Spleen (tissue), 11 donors: ENCODE results near the gene UBASH3A. TPM values are rescaled to one million over a fixed set of nuclear protein-coding genes. Genes with fewer than 3 reads are reported as not detected.

ENCODE experiments used
- DNase-seq: peaks from one replicate; pipeline ENCODE4 v3.0.0-alpha.2; 2020
- H3K27ac ChIP-seq, 8 donors: fragments of 200-600 bp; sonication (generic) in 7 of 8; 1 replicate in 4 of 8; 2 replicates in 4 of 8; pipeline versions ENCODE4 v1.5.0 to v1.8.0; 2016 to 2021; ENCODE audit warnings: inconsistent platforms in 4 of 8, mild to moderate bottlenecking in 4 of 8, moderate library complexity in 1 of 8
- H3K27me3 ChIP-seq, 7 donors: fragments of 200-600 bp; sonication (generic) in 6 of 7; replicated peaks in 1 of 7; 1 replicate in 4 of 7; 2 replicates in 3 of 7; pipeline versions ENCODE4 v1.5.0 to v1.8.0; 2016 to 2021; ENCODE audit warnings: inconsistent platforms in 3 of 7, mild to moderate bottlenecking in 1 of 7
- H3K36me3 ChIP-seq, 6 donors: fragments of 200-600 bp; sonication (generic) in 5 of 6; 1 replicate in 4 of 6; 2 replicates in 2 of 6; pipeline versions ENCODE4 v1.5.0 to v1.8.0; 2016 to 2021; ENCODE audit warnings: inconsistent platforms in 2 of 6
- H3K4me1 ChIP-seq, 6 donors: fragments of 200-600 bp; sonication (generic) in 5 of 6; 1 replicate in 3 of 6; 2 replicates in 3 of 6; pipeline versions ENCODE4 v1.5.0 to v1.8.0; 2016 to 2021; ENCODE audit warnings: inconsistent platforms in 3 of 6
- H3K4me3 ChIP-seq, 8 donors: fragments of 200-600 bp; sonication (generic) in 7 of 8; 1 replicate in 4 of 8; 2 replicates in 4 of 8; pipeline versions ENCODE4 v1.5.0 to v1.8.0; 2016 to 2021; ENCODE audit warnings: inconsistent platforms in 4 of 8, mild to moderate bottlenecking in 4 of 8, moderate library complexity in 2 of 8
- H3K9me3 ChIP-seq, 8 donors: fragments of 200-600 bp; sonication (generic) in 7 of 8; 1 replicate in 4 of 8; 2 replicates in 4 of 8; pipeline versions ENCODE4 v1.5.0 to v1.8.0; 2016 to 2021; ENCODE audit warnings: inconsistent platforms in 4 of 8
- CTCF ChIP-seq, 11 experiments: fragments of 200-600 bp in 7 of 11; fragments of 450-650 bp in 4 of 11; sonication (generic) in 4 of 11; IDR thresholded peaks in 8 of 11; conservative IDR thresholded peaks in 3 of 11; 1 replicate in 7 of 11; 2 replicates in 4 of 11; pipeline versions ENCODE4 v1.4.0 to v1.8.0; 2016 to 2021; ENCODE audit warnings: antibody characterized with exemption in 11 of 11, inconsistent platforms in 4 of 11, mild to moderate bottlenecking in 1 of 11
- POLR2A ChIP-seq, 3 donors: fragments of 450-650 bp; IDR thresholded peaks; one replicate each; pipeline ENCODE4 v1.5.1; 2017; ENCODE audit warnings: antibody characterized with exemption in 3 of 3, mild to moderate bottlenecking in 1 of 3
- POLR2AphosphoS5 ChIP-seq, 3 donors: sonication (generic); formaldehyde crosslinking; IDR thresholded peaks; one replicate each; pipeline ENCODE4 v1.5.1; 2017; ENCODE audit warnings: antibody characterized with exemption in 3 of 3
- WGBS, 5 donors: extraction: QIAGEN DNeasy Blood & Tissue Kit in 3 of 5; methylation state at CpG; one replicate each; pipeline versions ENCODE4 v1.1.5 to v1.1.7; 2013 to 2018; 5-methylcytosine and 5-hydroxymethylcytosine counted together
- intact Hi-C: fragments of 100-400 bp; cut with DNase I; formaldehyde crosslinking; loops from one replicate; pipeline ENCODE4 v1.15.0; 2023; ENCODE audit warnings: low total_unique reads
- polyA plus RNA-seq, 3 donors: library from polyadenylated mRNA; stranded (reverse); fragments of 200-250 nt; gene quantifications; one replicate each; pipeline ENCODE4 v1.2.1, GENCODE V29; 2013
- total RNA-seq, 7 donors: library from RNA; depleted of rRNA in 3 of 7; stranded (reverse); fragments of >200 nt in 3 of 7; fragmentation: NEBNext Ultra II Directional in 4 of 7; extraction: Animal tissue kit (Norgen Biotek cat#: 25700) in 4 of 7; gene quantifications; one replicate each; pipeline versions ENCODE4 v1.1.0 to v1.2.1, GENCODE V29; 2016 to 2021
- donor health status: healthy with polysubstance abuse.
- donor health status: DM: no; HTN: no; CAD: no; lungs with moderate emphysema.
- donor health status: DM: no; HTN: no; CAD: no.
- donor health status: Bipolar disorder and iron deficiency.
- donor health status: healthy.
- donor health status: DM: no; HTN: no; CAD: no.
- donor health status: DM: yes; HTN: yes; CAD: no.

Gene UBASH3A
- total and polyA plus RNA-seq, 10 donors, result 2.6 to 16.3 (median 10.2) TPM

DNA sequence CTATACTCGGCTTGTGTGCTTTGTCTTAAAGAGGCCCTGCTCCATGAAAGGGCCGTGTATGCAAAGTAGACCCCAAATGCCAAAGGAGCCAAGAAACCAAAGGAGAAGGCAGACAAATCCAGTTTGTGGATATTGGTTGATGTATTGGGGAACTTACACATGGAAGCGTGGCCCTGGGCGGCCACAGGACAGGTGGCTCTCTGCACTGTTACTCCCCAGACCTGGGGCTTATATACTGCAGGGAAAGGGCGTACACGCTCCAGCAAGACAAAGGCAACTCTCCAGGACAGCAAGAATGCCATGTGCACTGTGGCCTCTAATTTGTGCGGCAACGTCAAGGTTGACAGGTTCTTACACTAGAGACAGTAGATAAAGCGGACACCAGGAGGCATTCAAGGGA lies 67.5 kb downstream of the UBASH3A start:
- intact Hi-C loops, result no loop called here
- H3K4me1 ChIP-seq, result peaks cover 0 to 18% (median 3%) of the 10 kb centered on the region in 6 donors
- H3K27me3 ChIP-seq, result peaks cover 0 to 32% (median 0%) of the 10 kb centered on the region in 7 donors
- TF ChIP-seq CTCF (IDR thresholded peaks at IDR 0.05 in 8 of 11, conservative IDR thresholded peaks at IDR 0.05 in 3 of 11) (no peak), POLR2AphosphoS5 (IDR thresholded peaks at IDR 0.05) (no peak), POLR2A (IDR thresholded peaks at IDR 0.05) (no peak)
- no peak overlapping the region for H3K27ac ChIP-seq
- no peak for DNase-seq
- H3K36me3 ChIP-seq, result no peaks in the 10 kb centered on the region
- no peak overlapping the region for H3K4me3 ChIP-seq
- 92 to 95% (median 94%) methylated on average over 9 of the region's 9 CpGs for WGBS, 5 donors
- no peaks in the 10 kb centered on the region for H3K9me3 ChIP-seq

DNA sequence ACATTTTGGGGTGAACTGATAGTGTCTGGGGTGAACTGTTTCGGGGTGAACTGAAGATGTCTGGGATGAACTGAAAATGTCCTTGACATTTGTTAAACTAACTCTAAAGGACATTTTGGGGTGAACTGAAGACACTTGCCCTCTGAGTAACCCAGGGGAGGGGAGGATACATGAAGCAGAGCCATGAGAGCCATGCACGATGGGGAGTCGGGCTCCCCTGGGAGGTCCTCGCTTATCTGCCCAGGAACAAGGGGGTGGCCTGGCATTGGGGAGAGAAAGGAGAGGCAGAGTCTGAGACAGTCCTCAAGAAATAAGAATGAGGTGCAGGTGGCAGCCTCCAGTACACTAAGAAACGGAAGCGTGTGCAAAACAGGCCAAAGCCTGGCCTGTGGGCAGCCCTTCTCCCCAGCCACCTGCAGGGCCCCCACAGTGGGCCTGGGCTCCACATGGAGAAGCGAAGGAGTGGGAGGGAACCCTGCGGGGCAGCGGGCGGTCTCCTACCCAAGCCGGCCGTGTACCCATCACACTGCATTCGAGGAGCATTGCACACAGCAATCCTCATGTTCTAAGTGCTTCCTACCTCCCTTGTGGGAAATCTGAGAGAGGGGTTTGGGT lies 68.1 kb downstream of the UBASH3A start:
- no peak for DNase-seq
- Histone ChIP-seq H3K4me3 (no peak overlapping the region), H3K27ac (no peak overlapping the region), H3K36me3 (no peaks in the 10 kb centered on the region), H3K27me3 (peaks cover 0 to 32% (median 0%) of the 10 kb centered on the region in 7 donors), H3K9me3 (no peaks in the 10 kb centered on the region), H3K4me1 (peaks cover 0 to 15% (median 3%) of the 10 kb centered on the region in 6 donors)
- intact Hi-C loops, result no loop called here
- TF ChIP-seq POLR2A (IDR thresholded peaks at IDR 0.05) (no peak), POLR2AphosphoS5 (IDR thresholded peaks at IDR 0.05) (no peak), CTCF (IDR thresholded peaks at IDR 0.05 in 8 of 11, conservative IDR thresholded peaks at IDR 0.05 in 3 of 11) (no peak)
- 83 to 90% (median 88%) methylated on average over 13 of the region's 13 CpGs for WGBS, 5 donors

GRCh38 chr21:42472521-42472920 lies 68.8 kb downstream of the UBASH3A start:
- no peak for DNase-seq
- no peaks in the 10 kb centered on the region for H3K9me3 ChIP-seq
- no peak for TF ChIP-seq CTCF (IDR thresholded peaks at IDR 0.05 in 8 of 11, conservative IDR thresholded peaks at IDR 0.05 in 3 of 11)
- no peak for TF ChIP-seq POLR2A (IDR thresholded peaks at IDR 0.05)
- no peak for TF ChIP-seq POLR2AphosphoS5 (IDR thresholded peaks at IDR 0.05)
- peaks cover 0 to 31% (median 0%) of the 10 kb centered on the region in 7 donors for H3K27me3 ChIP-seq
- intact Hi-C loops, result no loop called here
- no peak overlapping the region for H3K27ac ChIP-seq
- peaks cover 0 to 8% (median 1%) of the 10 kb centered on the region in 6 donors for H3K4me1 ChIP-seq
- no peaks in the 10 kb centered on the region for H3K36me3 ChIP-seq
- WGBS, 5 donors, result 67 to 92% (median 87%) methylated on average over 7 of the region's 7 CpGs
- no peak overlapping the region for H3K4me3 ChIP-seq

GRCh38 chr21:42473498-42474042 lies 69.9 kb downstream of the UBASH3A start:
- Histone ChIP-seq H3K9me3 (no peaks in the 10 kb centered on the region), H3K36me3 (no peaks in the 10 kb centered on the region), H3K4me3 (no peak overlapping the region), H3K27me3 (peaks cover 0 to 27% (median 0%) of the 10 kb centered on the region in 7 donors), H3K4me1 (peaks cover 0 to 4% (median 0%) of the 10 kb centered on the region in 6 donors), H3K27ac (no peak overlapping the region)
- no peak for TF ChIP-seq POLR2AphosphoS5 (IDR thresholded peaks at IDR 0.05)
- no peak for TF ChIP-seq POLR2A (IDR thresholded peaks at IDR 0.05)
- TF ChIP-seq CTCF (IDR thresholded peaks at IDR 0.05 in 8 of 11, conservative IDR thresholded peaks at IDR 0.05 in 3 of 11), result no peak
- DNase-seq, result no peak
- 84 to 95% (median 90%) methylated on average over 9 of the region's 9 CpGs for WGBS, 5 donors
- intact Hi-C loops, result no loop called here
